Heart left ventricle (tissue), 16 donors: ENCODE results near the gene PPIF. TPM values are rescaled to one million over a fixed set of nuclear protein-coding genes. Genes with fewer than 3 reads are reported as not detected.
A peak's percentile ranks its signal among the peaks of the same experiment; 100 is the strongest.

Experiments used
- ATAC-seq, 4 donors: fragments of 200-7000 bp; cut with Tn5 transposase; one replicate each; pipeline ENCODE4 v1.9.1; 2020 to 2022; ENCODE audit warnings: moderate library complexity in 4 of 4, mild to moderate bottlenecking in 3 of 4, moderate number of reproducible peaks in 1 of 4
- DNase-seq, 5 donors: peaks; one replicate each; pipeline ENCODE4 v3.0.0-alpha.2; 2020
- H3K27ac ChIP-seq, 12 donors: fragments of 200-600 bp; sonication (generic) in 4 of 12; one replicate each; pipeline versions ENCODE4 v1.5.0 to v1.8.0; 2016 to 2022; ENCODE audit warnings: mild to moderate bottlenecking in 2 of 12
- H3K27me3 ChIP-seq, 9 donors: fragments of 200-600 bp; sonication (generic) in 2 of 9; one replicate each; pipeline versions ENCODE4 v1.5.1 to v1.8.0; 2016 to 2022; ENCODE audit warnings: mild to moderate bottlenecking in 3 of 9
- H3K36me3 ChIP-seq, 9 donors: fragments of 200-600 bp; sonication (generic) in 2 of 9; one replicate each; pipeline versions ENCODE4 v1.5.0 to v1.8.0; 2018 to 2022; ENCODE audit warnings: mild to moderate bottlenecking in 2 of 9
- H3K4me1 ChIP-seq, 12 donors: fragments of 200-600 bp; sonication (generic) in 4 of 12; one replicate each; pipeline versions ENCODE4 v1.5.0 to v1.8.0; 2016 to 2022; ENCODE audit warnings: mild to moderate bottlenecking in 3 of 12
- H3K4me3 ChIP-seq, 12 donors: fragments of 200-600 bp; sonication (generic) in 4 of 12; one replicate each; pipeline versions ENCODE4 v1.5.0 to v1.8.0; 2017 to 2022; ENCODE audit warnings: mild to moderate bottlenecking in 9 of 12, moderate library complexity in 4 of 12
- H3K9me3 ChIP-seq, 12 donors: fragments of 200-600 bp; sonication (generic) in 4 of 12; one replicate each; pipeline versions ENCODE4 v1.5.0 to v1.8.0; 2016 to 2022; ENCODE audit warnings: mild to moderate bottlenecking in 1 of 12
- CTCF ChIP-seq, 12 donors: fragments of 200-600 bp; sonication (generic) in 4 of 12; IDR thresholded peaks; one replicate each; pipeline versions ENCODE4 v1.5.0 to v1.8.0; 2018 to 2022; ENCODE audit warnings: antibody characterized with exemption in 12 of 12, mild to moderate bottlenecking in 5 of 12
- POLR2A ChIP-seq, 2 donors: fragments of 450-650 bp; IDR thresholded peaks; one replicate each; pipeline ENCODE4 v1.6.1; 2017; ENCODE audit warnings: antibody characterized with exemption in 2 of 2, mild to moderate bottlenecking in 2 of 2, moderate library complexity in 2 of 2
- WGBS, 4 donors: extraction: QIAGEN DNeasy Blood & Tissue Kit in 2 of 4; methylation state at CpG; one replicate each; pipeline versions ENCODE4 v1.1.5 to v1.1.7; 2013 to 2018; 5-methylcytosine and 5-hydroxymethylcytosine counted together
- intact Hi-C, 10 donors: fragments of 100-400 bp; cut with DNase I; formaldehyde crosslinking; loops; one replicate each; pipeline versions ENCODE4 v1.11.1 to v1.14.2; 2022
- polyA plus RNA-seq, 2 donors: library from polyadenylated mRNA; stranded (reverse); fragments of 200-250 nt; gene quantifications; one replicate each; pipeline ENCODE4 v1.2.3, GENCODE V29; 2013
- total RNA-seq, 9 donors: library from RNA; depleted of rRNA in 2 of 9; stranded (reverse); fragments of >200 nt in 2 of 9; fragmentation: NEBNext Ultra II Directional in 3 of 9; extraction: Animal tissue kit (Norgen Biotek cat#: 25700) in 3 of 9; gene quantifications; one replicate each; pipeline versions ENCODE4 v1.1.0 to v1.2.4, GENCODE V29; 2016 to 2023
- donor health status: ischemic (EF 13 %, LVEDD 7.1; RV severe dilation, severe dysfunction).
- donor health status: healthy with polysubstance abuse.
- donor health status: DM: no; HTN: yes; CAD: no.
- donor health status: DM: no; HTN: no; CAD: no.
- donor health status: ischemic (EF 25% LVEDD 6.9; RV normal size, moderate dysfunction).
- donor health status: ischemic (EF 25% LVEDD 5.7; RV mildly dilated, moderate dysfunction).
- donor health status: healthy.
- donor health status: DM: yes; HTN: yes; CAD: no.
- donor health status: ischemic (EF 35%, LVEDD 5.7; RV mildly dilated, moderate dysfunction).
- donor health status: nonischemic (EF 11% LVEDD 7.7; RV severe dilation, severe dysfunction).
- donor health status: DM: yes; HTN: yes; CAD: no.
- donor health status: PGD.
- donor health status: ischemic (EF 29% LVEDD 5.4; RV normal size, mild dysfunction).
- donor health status: nonischemic (EF 23%, LVEDD 6.1; RV moderate dilation, normal function).

PPIF gene
- total and polyA plus RNA-seq, 11 donors = 82.8 to 193 (median 128) TPM

GRCh38 chr10:79384773-79385391 lies 37.6 kb downstream of the PPIF start:
- H3K27me3 ChIP-seq = no peaks in the 10 kb centered on the region
- peak overlapping the region in 1 of 12 donors; percentile 45 for H3K27ac ChIP-seq
- TF ChIP-seq POLR2A (IDR thresholded peaks at IDR 0.05) (no peak), CTCF (IDR thresholded peaks at IDR 0.05) (no peak)
- DNase-seq (peak in 1 of 5 donors; percentile 16), ATAC-seq (no peak)
- peaks cover 0 to 55% (median 27%) of the 10 kb centered on the region in 9 donors for H3K36me3 ChIP-seq
- 85 to 91% (median 90%) methylated on average over 14 of the region's 14 CpGs for WGBS, 4 donors
- peaks cover 11 to 54% (median 38%) of the 10 kb centered on the region in 12 donors for H3K4me1 ChIP-seq
- H3K4me3 ChIP-seq = no peak overlapping the region
- H3K9me3 ChIP-seq = no peaks in the 10 kb centered on the region
- intact Hi-C loops = loop anchor here in 2 of 10 donors (5.0 to 10.0 kb wide), 2 partner anchors 60 to 62 kb away; partner anchors contain the start of gene ZCCHC24 (in 2 of the 2)

GRCh38 chr10:79385392-79385795 lies 38.1 kb downstream of the PPIF start:
- Histone ChIP-seq H3K27me3 (no peaks in the 10 kb centered on the region), H3K4me3 (no peak overlapping the region), H3K27ac (peak overlapping the region in 1 of 12 donors; percentile 83), H3K4me1 (peaks cover 11 to 52% (median 34%) of the 10 kb centered on the region in 12 donors), H3K9me3 (no peaks in the 10 kb centered on the region), H3K36me3 (peaks cover 0 to 60% (median 32%) of the 10 kb centered on the region in 9 donors)
- DNase-seq (peak in 3 of 5 donors; percentile 4 to 44 (median 20)), ATAC-seq (no peak)
- no peak for TF ChIP-seq POLR2A (IDR thresholded peaks at IDR 0.05)
- no peak for TF ChIP-seq CTCF (IDR thresholded peaks at IDR 0.05)
- 80 to 91% (median 90%) methylated on average over 9 of the region's 9 CpGs for WGBS, 4 donors
- intact Hi-C loops = loop anchor here in 1 of 10 donors (10.0 kb wide), 1 partner anchor 59 kb away; the partner anchor contains the start of gene ZCCHC24

- peaks cover 11 to 52% (median 31%) of the 10 kb centered on the region in 12 donors for H3K4me1 ChIP-seq
Observed at GRCh38 chr10:79385804-79386531, 38.7 kb downstream of the PPIF start.

More at GRCh38 chr10:79385804-79386531, 38.7 kb downstream of the PPIF start:
- Histone ChIP-seq H3K27me3 (no peaks in the 10 kb centered on the region), H3K36me3 (peaks cover 0 to 61% (median 33%) of the 10 kb centered on the region in 9 donors), H3K27ac (peak overlapping the region in 1 of 12 donors; percentile 83), H3K9me3 (no peaks in the 10 kb centered on the region), H3K4me3 (no peak overlapping the region)
- DNase-seq (peak in 4 of 5 donors; percentile 7 to 57 (median 14)), ATAC-seq (no peak)
- intact Hi-C loops = loop anchor here in 1 of 10 donors (10.0 kb wide), 1 partner anchor 59 kb away; the partner anchor contains the start of gene ZCCHC24
- WGBS, 4 donors = 87 to 92% (median 91%) methylated on average over 26 to 28 of the region's 28 CpGs
- TF ChIP-seq POLR2A (IDR thresholded peaks at IDR 0.05) (no peak), CTCF (IDR thresholded peaks at IDR 0.05) (peak in 1 of 12 donors; percentile 8)
